Smooth muscle cell (in vitro differentiated cells): ENCODE measurements around the gene ERN1. TPM values are rescaled to one million over a fixed set of nuclear protein-coding genes. Genes with fewer than 3 reads are reported as not detected.

Source experiments
- DNase-seq: peaks from one replicate; lab custom pipeline; 2025; ENCODE audit not compliant: unreplicated experiment; lab: John Stamatoyannopoulos, UW
- H2AFZ ChIP-seq: fragments of 200-600 bp; sonication (generic); 2 replicates; pipeline ENCODE4 v1.6.0; 2016; ENCODE audit warnings: antibody characterized with exemption, low read depth, mild to moderate bottlenecking
- H3F3A ChIP-seq: fragments of 200-600 bp; sonication (generic); 2 replicates; pipeline ENCODE4 v1.6.0; 2017; ENCODE audit warnings: antibody characterized with exemption, low read depth
- H3K27ac ChIP-seq: fragments of 200-600 bp; sonication (generic); 2 replicates; pipeline ENCODE4 v1.5.1; 2016; ENCODE audit warnings: low read depth, mild to moderate bottlenecking
- H3K27me3 ChIP-seq: fragments of 200-600 bp; sonication (generic); 2 replicates; pipeline ENCODE4 v1.6.1; 2016; ENCODE audit warnings: low read depth, mild to moderate bottlenecking
- H3K36me3 ChIP-seq: fragments of 200-600 bp; sonication (generic); 2 replicates; pipeline ENCODE4 v1.5.1; 2016; ENCODE audit warnings: low read depth
- H3K4me1 ChIP-seq: fragments of 200-600 bp; sonication (generic); 2 replicates; pipeline ENCODE4 v1.5.1; 2016; ENCODE audit warnings: low read depth
- H3K4me2 ChIP-seq: fragments of 200-600 bp; sonication (generic); 2 replicates; pipeline ENCODE4 v1.6.0; 2016; ENCODE audit warnings: mild to moderate bottlenecking
- H3K4me3 ChIP-seq: fragments of 200-600 bp; sonication (generic); 2 replicates; pipeline ENCODE4 v1.5.1; 2016; ENCODE audit warnings: mild to moderate bottlenecking
- H3K79me2 ChIP-seq: fragments of 200-600 bp; sonication (generic); 2 replicates; pipeline ENCODE4 v1.6.0; 2016; ENCODE audit warnings: low read depth, mild to moderate bottlenecking
- H3K9ac ChIP-seq: fragments of 200-600 bp; sonication (generic); 2 replicates; pipeline ENCODE4 v1.6.0; 2016; ENCODE audit warnings: low read depth
- H3K9me3 ChIP-seq: fragments of 200-600 bp; sonication (generic); replicated peaks from 2 replicates; pipeline ENCODE4 v1.5.1; 2016; ENCODE audit warnings: low read depth
- H4K20me1 ChIP-seq: fragments of 200-600 bp; sonication (generic); 2 replicates; pipeline ENCODE4 v1.6.0; 2016; ENCODE audit warnings: low read depth
- WGBS: methylation state at CpG from one replicate; pipeline ENCODE4 v1.1.7; 2016; ENCODE audit warnings: low lambda C conversion rate; 5-methylcytosine and 5-hydroxymethylcytosine counted together
- polyA plus RNA-seq: library from polyadenylated mRNA; unstranded; fragments of >200 nt; fragmentation: Nextera tagmentation; extraction: Ambion mirVana; gene quantifications from 2 replicates; pipeline ENCODE4 v1.2.1, GENCODE V29; 2016
- total RNA-seq: library from RNA; depleted of rRNA; stranded (reverse); fragments of >200 nt; gene quantifications from 2 replicates; pipeline ENCODE4 v1.2.3, GENCODE V29; 2014
- TF ChIP-seq, protein P1 (sequence below): fragments of 200-600 bp; sonication (generic); IDR thresholded peaks from 2 replicates; pipeline ENCODE4 v1.5.1; 2017; ENCODE audit warnings: borderline replicate concordance, mild to moderate bottlenecking, antibody characterized with exemption; ENCODE audit not compliant: insufficient read depth, poor library complexity, severe bottlenecking

ERN1 gene
- total and polyA plus RNA-seq, 2 experiments from 2014 or later, result 8.6 to 9.0 TPM

DNA sequence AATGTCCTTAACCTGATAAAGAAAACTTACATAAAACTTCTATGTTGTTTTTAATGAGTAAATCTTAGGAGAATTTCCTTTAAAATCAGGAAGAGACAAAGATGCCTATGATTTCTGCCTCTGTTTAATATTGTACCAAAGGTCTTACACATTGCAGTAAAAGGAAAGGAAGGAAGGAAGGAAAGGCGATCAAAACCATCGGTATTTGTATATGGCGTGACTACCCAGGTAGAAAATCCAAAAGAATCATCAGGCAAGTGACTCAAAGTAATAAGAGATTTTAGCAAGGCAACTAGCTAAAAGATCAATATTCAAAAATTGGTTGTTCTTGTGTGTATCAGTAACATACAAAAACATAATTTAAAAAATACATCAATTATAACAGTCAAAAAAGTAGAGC, 113.0 kb downstream of the ERN1 start:
- Histone ChIP-seq H3K27ac (no peak overlapping the region), H3K9ac (no peak overlapping the region), H3K79me2 (no peaks in the 10 kb centered on the region), H3K4me2 (no peak overlapping the region), H3K4me3 (no peak overlapping the region), H2AFZ (no peak overlapping the region), H3K27me3 (peaks cover 6% of the 10 kb centered on the region), H3K9me3 (no peaks in the 10 kb centered on the region), H4K20me1 (no peaks in the 10 kb centered on the region), H3K36me3 (no peaks in the 10 kb centered on the region), H3K4me1 (no peaks in the 10 kb centered on the region), H3F3A (no peaks in the 10 kb centered on the region)
- no peak for DNase-seq
- WGBS, result 95% methylated on average over 3 of the region's 3 CpGs
- TF ChIP-seq, protein P1, sequence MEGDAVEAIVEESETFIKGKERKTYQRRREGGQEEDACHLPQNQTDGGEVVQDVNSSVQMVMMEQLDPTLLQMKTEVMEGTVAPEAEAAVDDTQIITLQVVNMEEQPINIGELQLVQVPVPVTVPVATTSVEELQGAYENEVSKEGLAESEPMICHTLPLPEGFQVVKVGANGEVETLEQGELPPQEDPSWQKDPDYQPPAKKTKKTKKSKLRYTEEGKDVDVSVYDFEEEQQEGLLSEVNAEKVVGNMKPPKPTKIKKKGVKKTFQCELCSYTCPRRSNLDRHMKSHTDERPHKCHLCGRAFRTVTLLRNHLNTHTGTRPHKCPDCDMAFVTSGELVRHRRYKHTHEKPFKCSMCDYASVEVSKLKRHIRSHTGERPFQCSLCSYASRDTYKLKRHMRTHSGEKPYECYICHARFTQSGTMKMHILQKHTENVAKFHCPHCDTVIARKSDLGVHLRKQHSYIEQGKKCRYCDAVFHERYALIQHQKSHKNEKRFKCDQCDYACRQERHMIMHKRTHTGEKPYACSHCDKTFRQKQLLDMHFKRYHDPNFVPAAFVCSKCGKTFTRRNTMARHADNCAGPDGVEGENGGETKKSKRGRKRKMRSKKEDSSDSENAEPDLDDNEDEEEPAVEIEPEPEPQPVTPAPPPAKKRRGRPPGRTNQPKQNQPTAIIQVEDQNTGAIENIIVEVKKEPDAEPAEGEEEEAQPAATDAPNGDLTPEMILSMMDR, result no peak

DNA sequence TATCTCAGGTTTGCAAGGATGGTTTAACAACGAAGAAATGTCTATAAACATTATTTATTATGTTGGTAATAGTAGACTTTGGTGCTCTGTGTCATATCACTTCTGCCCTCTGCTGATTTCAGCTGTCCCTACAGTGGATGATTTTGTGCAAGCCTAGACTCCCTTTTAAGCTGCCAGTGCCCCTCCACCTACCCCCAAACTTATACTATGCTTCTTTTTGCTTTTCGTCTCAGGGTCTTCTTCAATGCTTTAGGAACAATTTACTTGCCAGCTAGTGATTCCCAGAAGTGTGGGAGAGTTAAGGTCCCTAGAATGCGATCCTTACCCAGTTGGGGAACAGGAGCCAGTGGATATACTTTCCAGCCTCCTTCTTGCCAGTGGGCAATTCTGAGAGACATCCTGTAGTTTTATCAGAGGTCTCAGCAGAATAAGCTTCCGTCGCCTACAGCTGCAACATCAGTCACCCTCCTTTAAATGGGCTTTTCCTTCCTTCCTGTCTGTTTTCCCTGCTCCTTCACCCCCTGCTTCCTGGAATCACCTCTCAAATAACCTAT, 113.6 kb downstream of the ERN1 start:
- H3K27ac ChIP-seq, result no peak overlapping the region
- H3K4me2 ChIP-seq, result no peak overlapping the region
- no peaks in the 10 kb centered on the region for H3K9me3 ChIP-seq
- TF ChIP-seq, protein P1, result no peak
- H3F3A ChIP-seq, result no peaks in the 10 kb centered on the region
- DNase-seq, result no peak
- no peak overlapping the region for H2AFZ ChIP-seq
- WGBS, result 55% methylated on average over 5 of the region's 5 CpGs
- no peaks in the 10 kb centered on the region for H3K4me1 ChIP-seq
- H4K20me1 ChIP-seq, result no peaks in the 10 kb centered on the region
- H3K36me3 ChIP-seq, result no peaks in the 10 kb centered on the region
- H3K9ac ChIP-seq, result no peak overlapping the region
- no peaks in the 10 kb centered on the region for H3K79me2 ChIP-seq
- H3K27me3 ChIP-seq, result peaks cover 10% of the 10 kb centered on the region
- H3K4me3 ChIP-seq, result no peak overlapping the region

DNA sequence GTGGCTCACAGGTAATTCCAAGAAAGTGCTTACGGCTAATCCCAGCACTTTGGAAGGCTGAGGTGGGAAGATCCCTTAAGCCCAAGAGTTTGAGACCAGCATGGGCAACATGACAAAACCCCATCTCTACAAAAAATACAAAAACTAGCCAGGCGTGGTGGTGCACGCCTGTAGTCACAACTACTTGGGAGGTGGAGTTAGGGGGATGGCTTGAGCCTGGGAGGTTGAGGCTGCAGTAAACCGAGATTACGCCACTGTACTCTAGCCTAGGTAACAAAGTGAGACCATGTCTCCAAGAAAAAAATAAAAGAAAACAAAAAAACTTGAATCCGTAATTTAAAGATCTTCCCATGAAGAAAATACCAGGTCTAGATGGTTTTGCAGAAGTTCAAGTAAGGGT, 114.5 kb downstream of the ERN1 start:
- H3K27ac ChIP-seq, result no peak overlapping the region
- peaks cover 3% of the 10 kb centered on the region for H3K4me1 ChIP-seq
- H3K9ac ChIP-seq, result no peak overlapping the region
- 93% methylated on average over 6 of the region's 6 CpGs for WGBS
- no peaks in the 10 kb centered on the region for H3F3A ChIP-seq
- H3K36me3 ChIP-seq, result no peaks in the 10 kb centered on the region
- no peaks in the 10 kb centered on the region for H4K20me1 ChIP-seq
- DNase-seq, result no peak
- no peak overlapping the region for H3K4me2 ChIP-seq
- TF ChIP-seq, protein P1, result no peak
- no peaks in the 10 kb centered on the region for H3K9me3 ChIP-seq
- H2AFZ ChIP-seq, result no peak overlapping the region
- H3K27me3 ChIP-seq, result peaks cover 10% of the 10 kb centered on the region
- no peaks in the 10 kb centered on the region for H3K79me2 ChIP-seq
- H3K4me3 ChIP-seq, result no peak overlapping the region

DNA sequence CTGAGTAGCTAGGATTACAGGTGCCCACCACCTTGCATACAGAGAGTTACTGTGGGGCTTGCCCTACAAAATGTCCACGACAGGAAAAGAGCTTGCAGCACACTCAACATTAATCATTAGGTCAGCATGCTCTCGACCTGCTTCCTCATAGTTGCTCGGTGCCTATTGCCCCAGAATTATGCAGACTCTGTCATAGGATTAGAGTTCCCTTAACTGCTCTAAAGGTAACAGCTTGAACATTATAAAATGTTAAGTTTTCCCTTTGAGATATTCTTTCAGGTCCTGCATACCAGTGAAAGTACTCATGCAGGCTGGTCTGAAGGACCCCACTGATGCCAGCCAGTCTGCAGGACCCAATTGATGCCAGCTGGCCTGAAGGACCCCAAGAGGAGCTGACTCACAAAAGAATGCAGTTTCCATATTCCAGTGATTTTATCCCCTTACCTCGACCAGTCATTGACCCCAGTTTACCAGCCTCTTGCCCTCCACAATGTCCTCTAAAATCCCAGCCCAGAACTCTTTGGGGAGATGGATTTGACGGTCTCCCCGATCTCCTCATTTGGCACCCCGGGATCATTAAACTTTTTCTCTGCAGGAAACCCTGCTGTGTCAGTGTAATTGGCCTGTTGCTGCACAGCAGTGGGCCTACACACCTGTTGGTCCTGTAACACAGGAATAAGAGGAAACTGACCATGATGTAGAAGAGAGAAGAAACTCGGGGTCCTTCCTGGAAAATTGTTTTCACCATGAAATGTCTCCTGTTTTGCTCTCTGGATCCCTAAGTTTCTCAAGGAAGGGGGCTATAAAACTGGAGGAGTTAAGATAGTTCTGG, 120.2 kb downstream of the ERN1 start:
- TF ChIP-seq, protein P1, result no peak
- Histone ChIP-seq H3K9me3 (no peaks in the 10 kb centered on the region), H3K4me2 (no peak overlapping the region), H3K79me2 (no peaks in the 10 kb centered on the region), H3K27ac (no peak overlapping the region), H4K20me1 (no peaks in the 10 kb centered on the region), H3K36me3 (no peaks in the 10 kb centered on the region), H3K4me3 (no peak overlapping the region), H3K27me3 (peaks cover 10% of the 10 kb centered on the region), H3K4me1 (peaks cover 8% of the 10 kb centered on the region), H2AFZ (no peak overlapping the region), H3K9ac (no peak overlapping the region), H3F3A (no peaks in the 10 kb centered on the region)
- 59% methylated on average over 8 of the region's 8 CpGs for WGBS
- DNase-seq, result no peak
